Hepatocyte (in vitro differentiated cells): ENCODE data around the gene MARCHF3. TPM values are rescaled to one million over a fixed set of nuclear protein-coding genes. Genes with fewer than 3 reads are reported as not detected.

Experiments used
- DNase-seq: peaks from one replicate; pipeline ENCODE4 v3.0.0-alpha.2; 2016; ENCODE audit warnings: low spot score
- H2AFZ ChIP-seq: fragments of 200-600 bp; sonication (generic); 2 replicates; pipeline ENCODE4 v1.6.0; 2016; ENCODE audit warnings: antibody characterized with exemption, mild to moderate bottlenecking
- H3K27ac ChIP-seq: fragments of 200-600 bp; sonication (generic); 2 replicates; pipeline ENCODE4 v1.5.1; 2016; ENCODE audit warnings: mild to moderate bottlenecking
- H3K27me3 ChIP-seq: fragments of 200-600 bp; sonication (generic); 2 replicates; pipeline ENCODE4 v1.6.1; 2016
- H3K36me3 ChIP-seq: fragments of 200-600 bp; sonication (generic); replicated peaks from 2 replicates; pipeline ENCODE4 v1.5.1; 2016; ENCODE audit warnings: low read depth; ENCODE audit not compliant: insufficient read depth
- H3K4me1 ChIP-seq: fragments of 200-600 bp; sonication (generic); 2 replicates; pipeline ENCODE4 v1.5.1; 2016; ENCODE audit warnings: mild to moderate bottlenecking, moderate library complexity; ENCODE audit not compliant: insufficient read depth
- H3K4me2 ChIP-seq: fragments of 200-600 bp; sonication (generic); 2 replicates; pipeline ENCODE4 v1.6.0; 2016
- H3K4me3 ChIP-seq: fragments of 200-600 bp; sonication (generic); 2 replicates; pipeline ENCODE4 v1.5.1; 2016; ENCODE audit warnings: mild to moderate bottlenecking
- H3K79me2 ChIP-seq: fragments of 200-600 bp; sonication (generic); 2 replicates; pipeline ENCODE4 v1.6.0; 2017; ENCODE audit warnings: mild to moderate bottlenecking
- H3K9me2 ChIP-seq: fragments of 200-600 bp; sonication (generic); replicated peaks from 2 replicates; pipeline ENCODE4 v1.6.0; 2017; ENCODE audit warnings: mild to moderate bottlenecking; ENCODE audit not compliant: insufficient read depth
- H3K9me3 ChIP-seq: fragments of 200-600 bp; sonication (generic); 2 replicates; pipeline ENCODE4 v1.5.1; 2016; ENCODE audit warnings: low read depth, mild to moderate bottlenecking
- H4K20me1 ChIP-seq: fragments of 200-600 bp; sonication (generic); 2 replicates; pipeline ENCODE4 v1.6.0; 2016; ENCODE audit warnings: mild to moderate bottlenecking; ENCODE audit not compliant: insufficient read depth, poor library complexity, severe bottlenecking
- CTCF ChIP-seq: fragments of 200-600 bp; sonication (generic); IDR thresholded peaks from 2 replicates; pipeline ENCODE4 v1.5.1; 2016; ENCODE audit warnings: antibody characterized with exemption, mild to moderate bottlenecking; ENCODE audit not compliant: poor library complexity
- EZH2 ChIP-seq: fragments of 200-600 bp; sonication (generic); IDR thresholded peaks from 2 replicates; pipeline ENCODE4 v1.6.1; 2016; ENCODE audit warnings: antibody characterized with exemption, mild to moderate bottlenecking, borderline replicate concordance
- EZH2phosphoT487 ChIP-seq: fragments of 200-600 bp; sonication (generic); IDR thresholded peaks from one replicate; pipeline ENCODE4 v1.6.1; 2018; ENCODE audit warnings: antibody characterized with exemption, mild to moderate bottlenecking, low read depth, moderate library complexity; ENCODE audit not compliant: unreplicated experiment, severe bottlenecking
- WGBS: methylation state at CpG from one replicate; pipeline ENCODE4 v1.1.6; 2016; ENCODE audit warnings: low lambda C conversion rate; ENCODE audit errors: missing lambda C conversion rate; 5-methylcytosine and 5-hydroxymethylcytosine counted together
- polyA plus RNA-seq: library from polyadenylated mRNA; unstranded; fragments of >200 nt; fragmentation: Nextera tagmentation; extraction: Ambion mirVana; gene quantifications from 2 replicates; pipeline ENCODE4 v1.2.1, GENCODE V29; 2016
- total RNA-seq: library from RNA; depleted of rRNA; stranded (reverse); fragments of >200 nt; gene quantifications from 2 replicates; pipeline ENCODE4 v1.2.3, GENCODE V29; 2014

Gene MARCHF3
- total and polyA plus RNA-seq, 2 experiments from 2014 or later: 9.4 to 20.4 TPM

GRCh38 chr5:126871441-126871840, 158.9 kb downstream of the MARCHF3 start:
- H3K79me2 ChIP-seq: no peaks in the 10 kb centered on the region
- H2AFZ ChIP-seq: no peak overlapping the region
- H3K36me3 ChIP-seq: no peaks in the 10 kb centered on the region
- H3K4me2 ChIP-seq: no peak overlapping the region
- TF ChIP-seq EZH2phosphoT487 (no peak), CTCF (no peak), EZH2 (no peak)
- H3K9me3 ChIP-seq: no peaks in the 10 kb centered on the region
- no peaks in the 10 kb centered on the region for H3K9me2 ChIP-seq
- no peak overlapping the region for H3K4me3 ChIP-seq
- DNase-seq: no peak
- peaks cover 5% of the 10 kb centered on the region for H3K4me1 ChIP-seq
- 94% methylated on average over 6 of the region's 6 CpGs for WGBS
- H4K20me1 ChIP-seq: no peaks in the 10 kb centered on the region
- H3K27me3 ChIP-seq: no peaks in the 10 kb centered on the region
- no peak overlapping the region for H3K27ac ChIP-seq

GRCh38 chr5:126869005-126869451, 161.3 kb downstream of the MARCHF3 start:
- Histone ChIP-seq H4K20me1 (no peaks in the 10 kb centered on the region), H3K79me2 (no peaks in the 10 kb centered on the region), H3K9me3 (no peaks in the 10 kb centered on the region), H3K36me3 (no peaks in the 10 kb centered on the region), H3K4me1 (no peaks in the 10 kb centered on the region), H3K9me2 (no peaks in the 10 kb centered on the region), H3K27ac (no peak overlapping the region), H2AFZ (no peak overlapping the region), H3K4me2 (peak overlapping the region; percentile 71), H3K27me3 (no peaks in the 10 kb centered on the region), H3K4me3 (no peak overlapping the region)
- peak; percentile 39 for DNase-seq
- 23% methylated on average over 22 of the region's 22 CpGs for whole genome bisulfite sequencing
- TF ChIP-seq EZH2phosphoT487 (no peak), CTCF (no peak), EZH2 (no peak)

GRCh38 chr5:126868338-126869004, 161.9 kb downstream of the MARCHF3 start:
- no peaks in the 10 kb centered on the region for H4K20me1 ChIP-seq
- H3K9me2 ChIP-seq: no peaks in the 10 kb centered on the region
- H3K36me3 ChIP-seq: no peaks in the 10 kb centered on the region
- H3K9me3 ChIP-seq: no peaks in the 10 kb centered on the region
- DNase-seq: no peak
- H3K4me3 ChIP-seq: no peak overlapping the region
- no peaks in the 10 kb centered on the region for H3K27me3 ChIP-seq
- peak overlapping the region; percentile 71 for H3K4me2 ChIP-seq
- WGBS: 81% methylated on average over 11 of the region's 11 CpGs
- no peaks in the 10 kb centered on the region for H3K79me2 ChIP-seq
- no peak overlapping the region for H2AFZ ChIP-seq
- H3K27ac ChIP-seq: no peak overlapping the region
- TF ChIP-seq EZH2phosphoT487 (no peak), CTCF (no peak), EZH2 (no peak)
- no peaks in the 10 kb centered on the region for H3K4me1 ChIP-seq
